MM.1S (cell line): ENCODE measurements around the gene SLC25A25.

ENCODE experiments used
- DNase-seq: peaks from one replicate; pipeline ENCODE4 v3.0.0-alpha.2; 2015
- H2AFZ ChIP-seq: fragments of 300-600 bp; sonication (generic); 2 replicates; pipeline ENCODE4 v1.6.0; 2016; ENCODE audit warnings: antibody characterized with exemption, low read length
- H3F3A ChIP-seq: fragments of 300-600 bp; sonication (generic); 2 replicates; pipeline ENCODE4 v1.6.1; 2016; ENCODE audit warnings: mild to moderate bottlenecking, antibody characterized with exemption, low read length, moderate library complexity, mixed read lengths; ENCODE audit not compliant: insufficient read depth
- H3K27ac ChIP-seq: fragments of 300-600 bp; sonication (generic); 2 replicates; pipeline ENCODE4 v1.5.1; 2016; ENCODE audit warnings: mild to moderate bottlenecking, low read length
- H3K27me3 ChIP-seq: fragments of 300-600 bp; sonication (generic); replicated peaks from 2 replicates; pipeline ENCODE4 v1.6.0; 2016; ENCODE audit warnings: low read length; ENCODE audit not compliant: insufficient read depth
- H3K36me3 ChIP-seq: fragments of 300-600 bp; sonication (generic); replicated peaks from 2 replicates; pipeline ENCODE4 v1.6.1; 2016; ENCODE audit warnings: mild to moderate bottlenecking, low read length, mixed read lengths; ENCODE audit not compliant: insufficient read depth
- H3K4me1 ChIP-seq: fragments of 300-600 bp; sonication (generic); 2 replicates; pipeline ENCODE4 v1.6.1; 2016; ENCODE audit warnings: low read length, mixed read lengths
- H3K4me2 ChIP-seq: fragments of 300-600 bp; sonication (generic); 2 replicates; pipeline ENCODE4 v1.6.0; 2016; ENCODE audit warnings: low read depth, low read length
- H3K4me3 ChIP-seq: fragments of 300-600 bp; sonication (generic); 2 replicates; pipeline ENCODE4 v1.5.1; 2016; ENCODE audit warnings: low read length, mixed read lengths
- H3K79me2 ChIP-seq: fragments of 300-600 bp; sonication (generic); 2 replicates; pipeline ENCODE4 v1.6.1; 2016; ENCODE audit warnings: mixed run types, low read length, mixed read lengths
- H3K9ac ChIP-seq: fragments of 300-600 bp; sonication (generic); 2 replicates; pipeline ENCODE4 v1.6.1; 2016; ENCODE audit warnings: low read length, mixed read lengths
- H3K9me2 ChIP-seq: fragments of 300-600 bp; sonication (generic); replicated peaks from 2 replicates; pipeline ENCODE4 v1.6.1; 2016; ENCODE audit warnings: mild to moderate bottlenecking, low read length, mixed read lengths; ENCODE audit not compliant: insufficient read depth
- H3K9me3 ChIP-seq: fragments of 300-600 bp; sonication (generic); replicated peaks from 2 replicates; pipeline ENCODE4 v1.6.1; 2016; ENCODE audit warnings: mild to moderate bottlenecking, low read length, mixed read lengths; ENCODE audit not compliant: insufficient read depth
- H4K20me1 ChIP-seq: fragments of 300-600 bp; sonication (generic); 2 replicates; pipeline ENCODE4 v1.6.1; 2016; ENCODE audit warnings: mild to moderate bottlenecking, low read length, moderate library complexity, mixed read lengths; ENCODE audit not compliant: insufficient read depth
- EZH2 ChIP-seq: fragments of 300-600 bp; sonication (generic); optimal IDR thresholded peaks from 2 replicates; pipeline ENCODE3; 2017; ENCODE audit warnings: low read depth, mild to moderate bottlenecking, antibody characterized with exemption, low read length, mixed read lengths
- EZH2phosphoT487 ChIP-seq: fragments of 300-600 bp; sonication (generic); IDR thresholded peaks from 2 replicates; pipeline ENCODE4 v1.6.1; 2018; ENCODE audit warnings: antibody characterized with exemption, low read length
- TF ChIP-seq, protein P1 (sequence below): fragments of 300-600 bp; sonication (generic); IDR thresholded peaks from 2 replicates; pipeline ENCODE4 v1.5.1; 2016; ENCODE audit warnings: antibody characterized with exemption, low read length, mixed read lengths

Gene SLC25A25

DNA sequence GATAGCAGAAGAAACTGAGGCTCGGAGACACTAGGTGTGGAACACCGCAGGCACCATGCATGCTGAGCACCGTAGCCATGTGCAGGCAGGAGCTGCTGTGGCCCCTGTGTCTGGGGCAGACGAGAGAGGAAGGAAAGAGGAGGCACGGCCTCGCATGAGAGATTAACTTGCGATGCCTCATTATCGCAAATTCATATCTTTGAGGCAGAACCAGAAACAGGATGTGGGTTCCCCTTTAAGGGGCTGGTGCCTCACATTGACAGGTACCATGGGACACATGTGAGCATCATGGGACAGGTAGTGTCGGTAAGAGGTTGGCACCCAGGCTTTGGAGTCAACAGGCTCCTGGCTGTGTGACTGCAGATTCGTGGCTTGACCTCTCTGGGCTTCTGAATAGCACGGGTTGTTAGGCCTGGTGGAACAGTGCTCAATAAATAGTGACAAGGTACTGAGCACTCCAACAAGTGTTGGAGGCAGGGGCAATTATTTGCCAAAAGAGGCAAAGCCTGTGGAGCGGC is 41.7 kb upstream of the SLC25A25 start:
- no peak overlapping the region for H3K4me2 ChIP-seq

DNA sequence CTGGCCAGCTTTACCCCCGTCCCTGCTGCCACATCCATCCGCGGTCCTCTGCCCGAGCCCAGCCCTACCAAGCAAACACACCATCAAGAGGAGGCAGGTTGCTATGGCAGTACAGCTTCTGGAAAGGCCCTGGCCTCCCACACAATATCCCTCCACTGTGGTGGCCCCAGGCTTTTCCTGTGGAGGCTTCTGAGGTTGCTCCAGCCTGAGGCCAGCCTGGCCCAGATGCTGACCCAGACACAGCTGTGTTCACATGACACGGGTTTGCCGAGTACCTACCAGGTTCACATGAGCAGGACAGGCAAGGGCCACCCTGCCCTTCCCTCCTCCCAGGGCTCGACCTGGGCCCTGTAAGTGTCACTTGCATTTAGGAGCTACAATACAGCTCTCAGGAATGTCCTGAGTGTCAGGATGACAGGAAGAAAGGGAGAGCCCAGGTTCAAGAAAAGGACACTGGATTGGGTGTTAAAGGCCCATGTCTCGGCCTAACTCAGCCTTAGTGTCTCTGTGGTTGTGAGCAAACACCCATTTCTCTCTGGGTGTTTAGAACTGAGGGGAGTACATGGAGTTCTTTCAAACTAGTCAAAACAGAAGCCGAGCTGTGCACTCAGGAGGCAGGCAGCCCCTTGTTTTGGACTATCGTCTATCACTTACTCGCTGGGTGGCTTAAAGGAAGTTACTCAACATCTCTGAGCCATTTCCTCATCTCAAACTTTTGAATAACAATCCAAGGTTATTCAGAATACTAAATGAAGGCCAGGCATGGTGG is 41.1 kb upstream of the SLC25A25 start:
- TF ChIP-seq EZH2 (no peak), EZH2phosphoT487 (no peak)
- TF ChIP-seq, protein P1, sequence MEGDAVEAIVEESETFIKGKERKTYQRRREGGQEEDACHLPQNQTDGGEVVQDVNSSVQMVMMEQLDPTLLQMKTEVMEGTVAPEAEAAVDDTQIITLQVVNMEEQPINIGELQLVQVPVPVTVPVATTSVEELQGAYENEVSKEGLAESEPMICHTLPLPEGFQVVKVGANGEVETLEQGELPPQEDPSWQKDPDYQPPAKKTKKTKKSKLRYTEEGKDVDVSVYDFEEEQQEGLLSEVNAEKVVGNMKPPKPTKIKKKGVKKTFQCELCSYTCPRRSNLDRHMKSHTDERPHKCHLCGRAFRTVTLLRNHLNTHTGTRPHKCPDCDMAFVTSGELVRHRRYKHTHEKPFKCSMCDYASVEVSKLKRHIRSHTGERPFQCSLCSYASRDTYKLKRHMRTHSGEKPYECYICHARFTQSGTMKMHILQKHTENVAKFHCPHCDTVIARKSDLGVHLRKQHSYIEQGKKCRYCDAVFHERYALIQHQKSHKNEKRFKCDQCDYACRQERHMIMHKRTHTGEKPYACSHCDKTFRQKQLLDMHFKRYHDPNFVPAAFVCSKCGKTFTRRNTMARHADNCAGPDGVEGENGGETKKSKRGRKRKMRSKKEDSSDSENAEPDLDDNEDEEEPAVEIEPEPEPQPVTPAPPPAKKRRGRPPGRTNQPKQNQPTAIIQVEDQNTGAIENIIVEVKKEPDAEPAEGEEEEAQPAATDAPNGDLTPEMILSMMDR: no peak
- Histone ChIP-seq H3K27ac (no peak overlapping the region), H3K4me3 (no peak overlapping the region), H3F3A (no peaks in the 10 kb centered on the region), H3K4me1 (no peaks in the 10 kb centered on the region), H3K36me3 (no peaks in the 10 kb centered on the region), H3K9me2 (no peaks in the 10 kb centered on the region), H3K4me2 (no peak overlapping the region), H4K20me1 (no peaks in the 10 kb centered on the region), H3K9me3 (no peaks in the 10 kb centered on the region), H3K79me2 (no peaks in the 10 kb centered on the region), H2AFZ (no peak overlapping the region), H3K27me3 (no peaks in the 10 kb centered on the region), H3K9ac (no peak overlapping the region)
- no peak for DNase-seq

More for the DNA sequence above, 41.7 kb upstream of the SLC25A25 start:
- H3K9ac ChIP-seq: no peak overlapping the region
- no peak overlapping the region for H3K4me3 ChIP-seq
- no peak overlapping the region for H2AFZ ChIP-seq
- no peaks in the 10 kb centered on the region for H3K9me3 ChIP-seq
- no peaks in the 10 kb centered on the region for H4K20me1 ChIP-seq
- no peaks in the 10 kb centered on the region for H3K9me2 ChIP-seq
- TF ChIP-seq, protein P1: no peak
- TF ChIP-seq EZH2phosphoT487: no peak
- TF ChIP-seq EZH2: no peak
- no peaks in the 10 kb centered on the region for H3K79me2 ChIP-seq
- no peaks in the 10 kb centered on the region for H3F3A ChIP-seq
- DNase-seq: no peak
- H3K27me3 ChIP-seq: no peaks in the 10 kb centered on the region
- H3K36me3 ChIP-seq: no peaks in the 10 kb centered on the region
- H3K4me1 ChIP-seq: no peaks in the 10 kb centered on the region
- H3K27ac ChIP-seq: no peak overlapping the region

DNA sequence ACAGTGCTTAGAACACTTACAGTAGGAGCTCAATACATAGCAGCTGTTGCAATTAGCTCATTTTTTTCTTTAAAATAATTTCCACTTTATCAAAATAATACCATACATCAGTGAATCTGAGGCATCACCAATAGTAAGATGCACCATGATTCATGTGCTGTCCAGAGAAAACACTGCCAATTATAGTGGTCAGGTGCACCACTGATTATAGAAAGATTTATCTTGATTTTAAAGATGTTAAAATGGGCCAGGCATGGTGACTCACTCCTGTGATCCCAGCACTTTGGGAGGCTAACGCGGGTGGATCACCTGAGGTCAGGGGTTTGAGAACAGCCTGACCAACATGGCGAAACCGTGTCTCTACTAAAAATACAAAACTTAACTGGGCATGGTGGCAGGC is 40.3 kb upstream of the SLC25A25 start:
- H3K27ac ChIP-seq: no peak overlapping the region
- no peaks in the 10 kb centered on the region for H3K9me2 ChIP-seq
- no peaks in the 10 kb centered on the region for H4K20me1 ChIP-seq
- no peak overlapping the region for H3K4me2 ChIP-seq
- H3K79me2 ChIP-seq: no peaks in the 10 kb centered on the region
- H3K36me3 ChIP-seq: no peaks in the 10 kb centered on the region
- H3K9me3 ChIP-seq: no peaks in the 10 kb centered on the region
- H3K9ac ChIP-seq: no peak overlapping the region
- no peak overlapping the region for H3K4me3 ChIP-seq
- H3F3A ChIP-seq: no peaks in the 10 kb centered on the region
- no peak for DNase-seq
- no peaks in the 10 kb centered on the region for H3K4me1 ChIP-seq
- TF ChIP-seq EZH2 (no peak), EZH2phosphoT487 (no peak)
- TF ChIP-seq, protein P1: no peak
- H2AFZ ChIP-seq: no peak overlapping the region
- no peaks in the 10 kb centered on the region for H3K27me3 ChIP-seq
